CD4-positive, alpha-beta memory T cell (primary cell): ENCODE measurements around the gene ABCB8. TPM values are rescaled to one million over a fixed set of nuclear protein-coding genes. Genes with fewer than 3 reads are reported as not detected.

Experiments used
- CTCF ChIA-PET: fragments of 350-600 bp; sonication (Branson Sonifier 250); formaldehyde crosslinking; loops from one replicate; lab custom pipeline; 2021; ENCODE audit warnings: inconsistent platforms; ENCODE audit not compliant: partially characterized antibody; lab: Charles Lee
- POLR2A ChIA-PET: fragments of 350-600 bp; sonication (Branson Sonifier 250); formaldehyde crosslinking; loops from one replicate; lab custom pipeline; 2021; ENCODE audit not compliant: partially characterized antibody; lab: Charles Lee
- DNase-seq, 5 donors: peaks; one replicate each; pipeline versions ENCODE4 v3.0.0 to v3.0.0-alpha.2; 2020 to 2022; ENCODE audit warnings: mixed read lengths in 1 of 5
- H3K27ac ChIP-seq: one replicate; pipeline ENCODE4 v1.7.0; 2013; ENCODE audit warnings: low read depth, low read length
- H3K27me3 ChIP-seq: 2 replicates; pipeline ENCODE4 v1.7.0; 2013; ENCODE audit warnings: mild to moderate bottlenecking, low read length, moderate library complexity; ENCODE audit not compliant: insufficient read depth
- H3K36me3 ChIP-seq: 2 replicates; pipeline ENCODE4 v1.7.0; 2013; ENCODE audit warnings: mild to moderate bottlenecking, low read length, moderate library complexity; ENCODE audit not compliant: insufficient read depth
- H3K4me1 ChIP-seq: 2 replicates; pipeline ENCODE4 v1.7.0; 2013; ENCODE audit warnings: mild to moderate bottlenecking, low read length, moderate library complexity; ENCODE audit not compliant: insufficient read depth
- H3K4me3 ChIP-seq, 2 donors: one replicate each; pipeline ENCODE4 v1.7.0; 2013; ENCODE audit warnings: low read length in 2 of 2, mild to moderate bottlenecking in 1 of 2
- H3K9me3 ChIP-seq, 2 donors: one replicate each; pipeline ENCODE4 v1.7.0; 2013; ENCODE audit warnings: low read length in 2 of 2, control low read depth in 1 of 2; ENCODE audit not compliant: control insufficient read depth in 1 of 2
- H3K27ac Mint-ChIP-seq, 7 donors: one replicate each; pipeline ENCODE4 v1.8.0; 2020 to 2021; ENCODE audit warnings: mixed read lengths in 7 of 7, mild to moderate bottlenecking in 6 of 7, inconsistent platforms in 3 of 7, moderate library complexity in 3 of 7
- H3K27me3 Mint-ChIP-seq, 2 donors: one replicate each; pipeline ENCODE4 v1.8.0; 2020 to 2021; ENCODE audit warnings: mixed read lengths in 2 of 2
- H3K36me3 Mint-ChIP-seq, 2 donors: one replicate each; pipeline ENCODE4 v1.8.0; 2020 to 2021; ENCODE audit warnings: mixed read lengths in 2 of 2, inconsistent platforms in 1 of 2, mild to moderate bottlenecking in 1 of 2
- H3K4me1 Mint-ChIP-seq, 4 donors: one replicate each; pipeline ENCODE4 v1.8.0; 2020 to 2021; ENCODE audit warnings: mixed read lengths in 4 of 4, mild to moderate bottlenecking in 1 of 4
- H3K4me3 Mint-ChIP-seq, 8 donors: one replicate each; pipeline ENCODE4 v1.8.0; 2020 to 2021; ENCODE audit warnings: mixed read lengths in 8 of 8, mild to moderate bottlenecking in 7 of 8, moderate library complexity in 6 of 8, inconsistent platforms in 3 of 8
- H3K9me3 Mint-ChIP-seq, 8 donors: one replicate each; pipeline ENCODE4 v1.8.0; 2020 to 2021; ENCODE audit warnings: mixed read lengths in 8 of 8, mild to moderate bottlenecking in 5 of 8, inconsistent platforms in 3 of 8, moderate library complexity in 1 of 8
- intact Hi-C: fragments of 100-400 bp; cut with micrococcal nuclease; formaldehyde crosslinking; loops from one replicate; pipeline ENCODE4 v1.15.1; 2023
- polyA plus RNA-seq, 2 donors: library from polyadenylated mRNA; unstranded; fragments of 300-500 nt; fragmentation: Illumina TruSeq; gene quantifications; one replicate each; pipeline ENCODE4 v1.2.3, GENCODE V29; 2021
- total RNA-seq, 2 experiments: library from RNA; stranded (reverse); gene quantifications; one replicate each; pipeline ENCODE4 v1.2.3, GENCODE V29; 2021

ABCB8 gene
- total and polyA plus RNA-seq, 4 experiments from 2014 or later = 17.8 to 75.8 (median 47.0) TPM

DNA sequence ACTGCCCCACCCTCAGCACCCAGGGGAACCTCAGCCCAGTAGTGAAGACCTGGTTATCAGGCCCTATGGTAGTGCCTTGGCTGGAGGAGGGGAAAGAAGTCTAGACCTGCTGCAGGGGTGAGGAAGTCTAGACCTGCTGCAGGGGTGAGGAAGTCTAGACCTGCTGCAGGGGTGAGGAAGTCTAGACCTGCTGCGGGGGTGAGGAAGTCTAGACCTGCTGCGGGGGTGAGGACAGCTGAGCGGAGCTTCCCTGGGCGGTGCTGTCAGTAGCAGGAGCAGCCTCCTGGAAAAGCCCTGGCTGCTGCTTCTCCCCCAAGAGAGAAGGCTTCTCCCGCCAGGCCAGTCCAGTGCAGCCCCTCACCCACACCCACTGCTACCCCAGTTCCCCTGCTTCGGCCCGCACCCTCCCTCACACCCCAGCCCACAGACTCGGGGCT is 31.2 kb upstream of the ABCB8 start:
- Histone ChIP-seq H3K27ac (no peak overlapping the region), H3K9me3 (no peaks in the 10 kb centered on the region), H3K36me3 (no peaks in the 10 kb centered on the region), H3K4me3 (no peak overlapping the region), H3K27me3 (no peaks in the 10 kb centered on the region), H3K4me1 (peaks cover 52% of the 10 kb centered on the region)
- H3K36me3 Mint-ChIP-seq = peaks cover 0 to 6% of the 10 kb centered on the region in 2 donors
- H3K27me3 Mint-ChIP-seq = no peaks in the 10 kb centered on the region
- H3K4me1 Mint-ChIP-seq = peaks cover 21 to 58% (median 37%) of the 10 kb centered on the region in 4 donors
- peak overlapping the region in 1 of 7 donors; percentile 21 for H3K27ac Mint-ChIP-seq
- H3K9me3 Mint-ChIP-seq = peaks cover 0 to 3% (median 0%) of the 10 kb centered on the region in 8 donors
- POLR2A ChIA-PET = interaction anchor here (1.3 to 2.2 kb wide), 4 partner anchors 11 to 31 kb away, joined by 3 to 10 read pairs (median 6); partner anchors contain the start of gene ABCB8
- CTCF ChIA-PET = interaction anchor here (1.4 to 3.4 kb wide), 4 partner anchors 11 to 34 kb away, joined by 4 to 13 read pairs (median 8); no protein-coding TSS in a partner anchor
- intact Hi-C loops = no loop called here
- peak overlapping the region in 2 of 8 donors; percentile 48 to 55 for H3K4me3 Mint-ChIP-seq
- DNase-seq = peak in 1 of 5 donors; percentile 17

DNA sequence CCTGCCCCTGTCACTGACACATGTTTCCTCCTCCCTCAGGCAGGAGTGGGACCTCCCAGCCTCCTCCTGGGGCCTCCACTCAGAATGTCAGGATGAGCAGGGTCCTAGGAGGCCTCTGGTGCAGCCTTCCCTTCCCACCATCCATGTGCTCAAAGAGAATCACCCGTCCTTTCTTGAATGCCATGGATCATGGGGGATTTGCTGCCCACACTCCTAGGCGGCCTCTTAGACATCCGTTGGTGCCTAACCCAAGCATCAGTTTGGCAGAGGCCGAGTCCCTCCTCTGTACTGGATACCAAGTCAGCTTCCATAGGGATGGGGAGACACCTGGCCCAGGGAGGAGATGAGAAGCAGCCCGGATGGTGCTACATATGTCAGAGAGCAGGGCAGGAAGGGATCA is 30.4 kb upstream of the ABCB8 start:
- peak overlapping the region in 5 of 8 donors; percentile 23 to 61 (median 48) for H3K4me3 Mint-ChIP-seq
- no peaks in the 10 kb centered on the region for H3K9me3 Mint-ChIP-seq
- H3K27me3 Mint-ChIP-seq = no peaks in the 10 kb centered on the region
- H3K4me1 Mint-ChIP-seq = peaks cover 19 to 54% (median 33%) of the 10 kb centered on the region in 4 donors
- POLR2A ChIA-PET = interaction anchor here (1.3 to 2.2 kb wide), 3 partner anchors 10 to 23 kb away, joined by 3 to 10 read pairs (median 10); no protein-coding TSS in a partner anchor
- H3K36me3 ChIP-seq = no peaks in the 10 kb centered on the region
- peaks cover 0 to 3% of the 10 kb centered on the region in 2 donors for H3K36me3 Mint-ChIP-seq
- peak overlapping the region in 4 of 7 donors; percentile 47 to 70 (median 60) for H3K27ac Mint-ChIP-seq
- DNase-seq = peak in 1 of 5 donors; percentile 21
- H3K27ac ChIP-seq = no peak overlapping the region
- H3K27me3 ChIP-seq = no peaks in the 10 kb centered on the region
- intact Hi-C loops = no loop called here
- no peaks in the 10 kb centered on the region for H3K9me3 ChIP-seq
- no peak overlapping the region for H3K4me3 ChIP-seq
- CTCF ChIA-PET = interaction anchor here (1.1 to 3.4 kb wide), 3 partner anchors 11 to 20 kb away, joined by 4 to 13 read pairs (median 10); no protein-coding TSS in a partner anchor
- H3K4me1 ChIP-seq = peaks cover 52% of the 10 kb centered on the region

DNA sequence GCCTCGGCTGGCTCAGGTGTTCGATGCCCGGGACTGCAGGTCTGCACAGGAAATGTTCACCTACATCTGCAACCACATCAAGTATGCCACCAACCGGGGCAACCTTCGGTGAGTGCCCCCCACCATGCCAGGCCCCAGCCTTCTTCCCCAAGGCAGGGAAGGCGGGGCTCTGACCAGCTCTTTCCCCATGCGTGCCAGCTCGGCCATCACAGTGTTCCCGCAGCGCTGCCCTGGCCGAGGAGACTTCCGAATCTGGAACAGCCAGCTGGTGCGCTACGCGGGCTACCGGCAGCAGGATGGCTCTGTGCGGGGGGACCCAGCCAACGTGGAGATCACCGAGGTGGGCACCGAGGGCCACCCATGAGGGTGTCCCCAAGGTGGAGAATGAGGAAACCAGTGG is 29.9 kb upstream of the ABCB8 start:
- no peaks in the 10 kb centered on the region for H3K36me3 ChIP-seq
- peak in 1 of 5 donors; percentile 22 for DNase-seq
- H3K27me3 ChIP-seq = no peaks in the 10 kb centered on the region
- CTCF ChIA-PET = interaction anchor here (1.1 to 3.4 kb wide), 3 partner anchors 10 to 20 kb away, joined by 4 to 13 read pairs (median 10); no protein-coding TSS in a partner anchor
- POLR2A ChIA-PET = interaction anchor here (0.9 to 2.2 kb wide), 2 partner anchors 9 to 14 kb away, joined by 3 to 10 read pairs; no protein-coding TSS in a partner anchor
- no peak overlapping the region for H3K27ac ChIP-seq
- H3K9me3 Mint-ChIP-seq = no peaks in the 10 kb centered on the region
- H3K9me3 ChIP-seq = no peaks in the 10 kb centered on the region
- H3K4me3 Mint-ChIP-seq = peak overlapping the region in 2 of 8 donors; percentile 29 to 46
- H3K36me3 Mint-ChIP-seq = peaks cover 0 to 3% of the 10 kb centered on the region in 2 donors
- H3K4me3 ChIP-seq = no peak overlapping the region
- no peaks in the 10 kb centered on the region for H3K27me3 Mint-ChIP-seq
- intact Hi-C loops = no loop called here
- H3K4me1 Mint-ChIP-seq = peaks cover 19 to 52% (median 32%) of the 10 kb centered on the region in 4 donors
- peak overlapping the region in 1 of 7 donors; percentile 82 for H3K27ac Mint-ChIP-seq
- peaks cover 52% of the 10 kb centered on the region for H3K4me1 ChIP-seq

DNA sequence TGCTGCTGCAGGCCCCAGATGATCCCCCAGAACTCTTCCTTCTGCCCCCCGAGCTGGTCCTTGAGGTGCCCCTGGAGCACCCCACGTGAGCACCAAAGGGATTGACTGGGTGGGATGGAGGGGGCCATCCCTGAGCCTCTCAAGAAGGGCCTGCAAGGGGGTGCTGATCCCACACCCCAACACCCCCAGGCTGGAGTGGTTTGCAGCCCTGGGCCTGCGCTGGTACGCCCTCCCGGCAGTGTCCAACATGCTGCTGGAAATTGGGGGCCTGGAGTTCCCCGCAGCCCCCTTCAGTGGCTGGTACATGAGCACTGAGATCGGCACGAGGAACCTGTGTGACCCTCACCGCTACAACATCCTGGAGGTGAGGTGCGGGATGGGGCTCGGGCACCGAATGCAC is 29.2 kb upstream of the ABCB8 start:
- ChIA-PET CTCF (interaction anchor here (1.1 to 3.4 kb wide), 3 partner anchors 9 to 19 kb away, joined by 4 to 13 read pairs (median 10); no protein-coding TSS in a partner anchor), POLR2A (interaction anchor here (0.9 to 2.2 kb wide), 3 partner anchors 9 to 15 kb away, joined by 3 to 10 read pairs (median 3); no protein-coding TSS in a partner anchor)
- no peak overlapping the region for H3K27ac ChIP-seq
- H3K27me3 Mint-ChIP-seq = no peaks in the 10 kb centered on the region
- H3K36me3 ChIP-seq = no peaks in the 10 kb centered on the region
- peaks cover 49% of the 10 kb centered on the region for H3K4me1 ChIP-seq
- no peaks in the 10 kb centered on the region for H3K9me3 ChIP-seq
- peaks cover 19 to 49% (median 31%) of the 10 kb centered on the region in 4 donors for H3K4me1 Mint-ChIP-seq
- no peak overlapping the region for H3K27ac Mint-ChIP-seq
- no peaks in the 10 kb centered on the region for H3K27me3 ChIP-seq
- intact Hi-C loops = no loop called here
- H3K9me3 Mint-ChIP-seq = no peaks in the 10 kb centered on the region
- peaks cover 0 to 3% of the 10 kb centered on the region in 2 donors for H3K36me3 Mint-ChIP-seq
- no peak for DNase-seq
- H3K4me3 ChIP-seq = no peak overlapping the region
- H3K4me3 Mint-ChIP-seq = no peak overlapping the region

DNA sequence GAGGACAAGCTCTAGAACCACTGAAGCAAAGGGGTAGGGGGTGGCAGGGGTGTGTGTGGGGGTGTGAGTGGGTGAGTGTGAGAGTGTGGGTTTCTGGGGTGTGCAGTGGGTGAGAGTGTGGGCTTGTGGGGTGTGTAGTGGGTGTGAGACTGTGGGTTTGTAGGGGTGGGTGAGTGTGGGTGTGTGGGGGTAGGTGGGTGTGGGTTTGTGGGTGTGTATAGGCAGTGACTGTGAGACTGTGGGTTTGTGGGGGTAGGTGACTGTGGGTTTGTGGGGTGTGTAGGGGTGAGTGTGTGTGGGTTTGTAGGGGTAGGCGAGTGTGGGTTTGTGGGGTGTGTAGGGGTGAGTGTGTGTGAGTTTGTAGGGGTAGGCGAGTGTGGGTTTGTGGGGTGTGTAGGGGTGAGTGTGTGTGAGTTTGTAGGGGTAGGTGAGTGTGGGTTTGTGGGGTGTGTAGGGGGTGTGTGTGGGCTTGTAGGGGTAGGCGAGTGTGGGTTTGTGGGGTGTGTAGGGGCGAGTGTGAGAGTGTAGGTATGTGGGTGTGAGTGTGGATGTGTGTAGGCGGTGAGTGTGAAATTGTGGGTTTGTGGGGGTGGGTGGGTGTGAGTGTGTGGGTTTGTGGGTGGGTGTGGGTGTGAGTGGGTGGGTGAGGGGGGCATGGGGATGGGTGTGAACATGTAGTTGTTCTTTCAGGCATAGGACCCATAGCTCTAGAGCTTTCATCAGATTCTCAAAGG is 28.6 kb upstream of the ABCB8 start:
- CTCF ChIA-PET = no interaction called here
- H3K27ac ChIP-seq = no peak overlapping the region
- peak overlapping the region in 1 of 7 donors; percentile 36 for H3K27ac Mint-ChIP-seq

DNA sequence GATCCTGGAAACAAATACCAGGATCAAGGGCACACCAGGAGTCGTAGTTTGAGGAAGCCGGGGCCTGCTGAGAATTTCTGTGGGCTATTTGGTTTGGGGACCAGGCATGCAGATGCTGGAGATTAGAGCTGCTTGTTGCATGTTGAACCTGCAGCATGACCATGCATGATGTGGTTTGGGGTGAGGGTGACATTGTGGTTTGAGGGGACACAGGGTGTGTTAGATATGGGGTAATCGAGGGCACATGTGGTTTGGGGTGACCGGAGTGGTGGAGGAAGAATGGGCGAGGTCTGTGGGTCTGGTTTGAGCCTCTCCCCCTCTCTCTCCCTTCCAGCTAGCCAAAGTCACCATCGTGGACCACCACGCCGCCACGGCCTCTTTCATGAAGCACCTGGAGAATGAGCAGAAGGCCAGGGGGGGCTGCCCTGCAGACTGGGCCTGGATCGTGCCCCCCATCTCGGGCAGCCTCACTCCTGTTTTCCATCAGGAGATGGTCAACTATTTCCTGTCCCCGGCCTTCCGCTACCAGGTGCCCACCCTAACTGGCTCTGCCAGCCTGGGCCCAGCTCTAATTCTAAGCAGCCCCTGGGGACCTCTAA is 27.3 kb upstream of the ABCB8 start:
- Histone ChIP-seq H3K4me3 (no peak overlapping the region), H3K36me3 (no peaks in the 10 kb centered on the region), H3K4me1 (peaks cover 35% of the 10 kb centered on the region), H3K27me3 (no peaks in the 10 kb centered on the region), H3K9me3 (no peaks in the 10 kb centered on the region), H3K27ac (no peak overlapping the region)
- Mint-ChIP-seq H3K27ac (peak overlapping the region in 2 of 7 donors; percentile 65 to 84), H3K9me3 (peaks cover 0 to 2% (median 0%) of the 10 kb centered on the region in 8 donors), H3K27me3 (no peaks in the 10 kb centered on the region), H3K4me1 (peaks cover 16 to 44% (median 30%) of the 10 kb centered on the region in 4 donors), H3K36me3 (peaks cover 0 to 6% of the 10 kb centered on the region in 2 donors), H3K4me3 (no peak overlapping the region)
- intact Hi-C loops = no loop called here
- ChIA-PET POLR2A (no interaction called here), CTCF (interaction anchor here (0.9 to 2.6 kb wide), 3 partner anchors 12 to 18 kb away, joined by 3 to 6 read pairs (median 3); no protein-coding TSS in a partner anchor)
- DNase-seq = peak in 1 of 5 donors; percentile 5

More for the DNA sequence above, 28.6 kb upstream of the ABCB8 start:
- H3K9me3 Mint-ChIP-seq = peaks cover 0 to 2% (median 0%) of the 10 kb centered on the region in 8 donors
- Histone ChIP-seq H3K4me1 (peaks cover 42% of the 10 kb centered on the region), H3K4me3 (no peak overlapping the region), H3K36me3 (no peaks in the 10 kb centered on the region), H3K9me3 (no peaks in the 10 kb centered on the region), H3K27me3 (no peaks in the 10 kb centered on the region)
- H3K4me1 Mint-ChIP-seq = peaks cover 18 to 43% (median 26%) of the 10 kb centered on the region in 4 donors
- peaks cover 0 to 6% of the 10 kb centered on the region in 2 donors for H3K36me3 Mint-ChIP-seq
- peak overlapping the region in 1 of 8 donors; percentile 43 for H3K4me3 Mint-ChIP-seq
- peak in 1 of 5 donors; percentile 48 for DNase-seq
- POLR2A ChIA-PET = interaction anchor here (1.5 kb wide), 1 partner anchor 13 kb away, joined by 3 read pairs; no protein-coding TSS in a partner anchor
- intact Hi-C loops = no loop called here
- H3K27me3 Mint-ChIP-seq = no peaks in the 10 kb centered on the region
